GM12873 (cell line): Measurements from ENCODE around the gene TDG.

Experiments used
- CTCF ChIP-seq: IDR thresholded peaks from 2 replicates; pipeline ENCODE4 v1.5.1; 2012; ENCODE audit warnings: low read depth, mild to moderate bottlenecking, moderate library complexity, low read length, control low read depth; ENCODE audit not compliant: insufficient read depth; ENCODE audit errors: missing control alignments

The TDG gene

GRCh38 chr12:103930034-103930786 lies 35.5 kb upstream of the TDG start, which contains the start of gene HSP90B1:
TSS of gene HSP90B1 (plus strand) at chr12:103930410. CDS start at chr12:103930516, 106 bp downstream.
- TF ChIP-seq CTCF, result no peak

GRCh38 chr12:103930787-103931735 lies 34.6 kb upstream of the TDG start:
- no peak for TF ChIP-seq CTCF

GRCh38 chr12:103933237-103933636 lies 32.4 kb upstream of the TDG start:
- no peak for TF ChIP-seq CTCF

GRCh38 chr12:103936679-103937078 lies 29.0 kb upstream of the TDG start:
- no peak for TF ChIP-seq CTCF

GRCh38 chr12:103944964-103945363 lies 20.7 kb upstream of the TDG start:
- TF ChIP-seq CTCF, result no peak

GRCh38 chr12:103947871-103948555 lies 17.7 kb upstream of the TDG start:
- no peak for TF ChIP-seq CTCF
